A549 (cell line): ENCODE measurements around the gene DRC3.

ENCODE experiments used
- CEBPB ChIP-seq, 2 experiments: fragments of >200 bp in 1 of 2; sonication (Bioruptor Twin) in 1 of 2; formaldehyde crosslinking in 1 of 2; IDR thresholded peaks; 2 replicates each; pipeline ENCODE4 v1.6.1; 2012 to 2016
- EP300 ChIP-seq, 2 experiments: fragments of >200 bp; sonication (Bioruptor Twin); formaldehyde crosslinking; IDR thresholded peaks; 2 replicates in 1 of 2; 3 replicates in 1 of 2; pipeline ENCODE4 v1.6.1; 2016 to 2017
- MAZ ChIP-seq: fragments of 150-350 bp; IDR thresholded peaks from 2 replicates; pipeline ENCODE4 v1.6.1; 2014; ENCODE audit warnings: antibody characterized with exemption, low read depth, low read length, borderline replicate concordance
- TF ChIP-seq, protein P1 (sequence below): fragments of >200 bp; sonication (Bioruptor Twin); formaldehyde crosslinking; IDR thresholded peaks from 3 replicates; pipeline ENCODE4 v1.5.1; 2016

DNA sequence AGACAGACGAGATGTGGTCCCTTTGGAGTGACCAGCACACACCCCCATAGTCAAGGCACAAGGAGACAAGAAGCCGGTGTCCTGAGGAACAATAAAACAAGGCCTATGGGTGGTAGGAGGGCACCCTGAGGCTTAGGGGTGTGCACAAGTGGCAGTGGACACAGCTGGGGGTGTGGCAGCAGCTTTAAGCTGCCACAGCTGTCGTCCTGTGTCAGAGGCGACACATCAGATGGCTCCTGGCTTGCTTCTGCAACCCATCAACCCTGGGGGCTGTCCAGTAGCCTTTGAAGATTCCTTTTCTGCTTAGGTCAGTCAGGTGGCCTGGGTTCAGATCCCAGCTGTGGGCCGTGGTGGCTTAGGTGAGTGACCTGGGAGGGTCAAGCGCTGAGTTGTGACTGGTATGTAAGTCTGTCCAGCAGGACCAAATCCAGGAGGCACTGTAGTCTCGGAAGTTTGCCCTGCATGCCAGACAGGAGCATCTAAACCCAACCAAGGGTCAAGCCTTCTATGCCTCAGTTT, 15.8 kb downstream of the DRC3 start:
- TF ChIP-seq EP300 (IDR thresholded peaks at IDR 0.05): no peak
- TF ChIP-seq CEBPB (IDR thresholded peaks at IDR 0.05): no peak
- TF ChIP-seq, protein P1, sequence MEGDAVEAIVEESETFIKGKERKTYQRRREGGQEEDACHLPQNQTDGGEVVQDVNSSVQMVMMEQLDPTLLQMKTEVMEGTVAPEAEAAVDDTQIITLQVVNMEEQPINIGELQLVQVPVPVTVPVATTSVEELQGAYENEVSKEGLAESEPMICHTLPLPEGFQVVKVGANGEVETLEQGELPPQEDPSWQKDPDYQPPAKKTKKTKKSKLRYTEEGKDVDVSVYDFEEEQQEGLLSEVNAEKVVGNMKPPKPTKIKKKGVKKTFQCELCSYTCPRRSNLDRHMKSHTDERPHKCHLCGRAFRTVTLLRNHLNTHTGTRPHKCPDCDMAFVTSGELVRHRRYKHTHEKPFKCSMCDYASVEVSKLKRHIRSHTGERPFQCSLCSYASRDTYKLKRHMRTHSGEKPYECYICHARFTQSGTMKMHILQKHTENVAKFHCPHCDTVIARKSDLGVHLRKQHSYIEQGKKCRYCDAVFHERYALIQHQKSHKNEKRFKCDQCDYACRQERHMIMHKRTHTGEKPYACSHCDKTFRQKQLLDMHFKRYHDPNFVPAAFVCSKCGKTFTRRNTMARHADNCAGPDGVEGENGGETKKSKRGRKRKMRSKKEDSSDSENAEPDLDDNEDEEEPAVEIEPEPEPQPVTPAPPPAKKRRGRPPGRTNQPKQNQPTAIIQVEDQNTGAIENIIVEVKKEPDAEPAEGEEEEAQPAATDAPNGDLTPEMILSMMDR: no peak
- TF ChIP-seq MAZ: no peak
